ENCODE data around the gene KDM4D.

DNA sequence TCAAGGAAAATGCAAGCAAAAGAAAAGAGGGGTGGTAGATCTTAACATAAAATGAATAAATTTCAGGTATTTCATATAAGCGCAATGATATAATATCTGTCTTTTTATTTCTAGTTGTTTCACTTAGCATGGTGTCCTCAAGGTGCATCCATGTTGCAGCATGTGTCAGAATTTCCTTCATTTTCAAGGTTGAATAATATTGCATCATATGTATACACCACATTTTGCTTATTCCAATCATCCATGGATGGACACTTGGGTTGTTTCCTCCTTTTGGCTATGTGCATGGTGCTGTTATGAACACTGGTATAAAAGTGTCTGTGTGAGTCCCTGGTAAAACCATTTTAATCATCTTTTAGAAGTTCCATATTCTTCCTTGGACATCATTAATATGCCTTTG, 68.7 kb downstream of the KDM4D start:
- TF ChIP-seq, protein P1, sequence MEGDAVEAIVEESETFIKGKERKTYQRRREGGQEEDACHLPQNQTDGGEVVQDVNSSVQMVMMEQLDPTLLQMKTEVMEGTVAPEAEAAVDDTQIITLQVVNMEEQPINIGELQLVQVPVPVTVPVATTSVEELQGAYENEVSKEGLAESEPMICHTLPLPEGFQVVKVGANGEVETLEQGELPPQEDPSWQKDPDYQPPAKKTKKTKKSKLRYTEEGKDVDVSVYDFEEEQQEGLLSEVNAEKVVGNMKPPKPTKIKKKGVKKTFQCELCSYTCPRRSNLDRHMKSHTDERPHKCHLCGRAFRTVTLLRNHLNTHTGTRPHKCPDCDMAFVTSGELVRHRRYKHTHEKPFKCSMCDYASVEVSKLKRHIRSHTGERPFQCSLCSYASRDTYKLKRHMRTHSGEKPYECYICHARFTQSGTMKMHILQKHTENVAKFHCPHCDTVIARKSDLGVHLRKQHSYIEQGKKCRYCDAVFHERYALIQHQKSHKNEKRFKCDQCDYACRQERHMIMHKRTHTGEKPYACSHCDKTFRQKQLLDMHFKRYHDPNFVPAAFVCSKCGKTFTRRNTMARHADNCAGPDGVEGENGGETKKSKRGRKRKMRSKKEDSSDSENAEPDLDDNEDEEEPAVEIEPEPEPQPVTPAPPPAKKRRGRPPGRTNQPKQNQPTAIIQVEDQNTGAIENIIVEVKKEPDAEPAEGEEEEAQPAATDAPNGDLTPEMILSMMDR (conservative IDR thresholded peaks at IDR 0.05; ENCODE audit: low read length): no peak
- TF ChIP-seq EZH2phosphoT487 (IDR thresholded peaks at IDR 0.05; ENCODE audit: borderline replicate concordance): no peak

Data from Loucy (cell line).